Stimulated activated CD8-positive, alpha-beta memory T cell treated with anti-CD3 and anti-CD28 coated beads, Interleukin-15, amount 100 ng/mL, for 48 hours (primary cell): Measurements from ENCODE around the gene ARL4C.

Source experiments
- DNase-seq, 2 donors: peaks; one replicate each; pipeline ENCODE4 v3.0.0-alpha.2; 2020; ENCODE audit warnings: low read depth in 2 of 2

Gene ARL4C

GRCh38 chr2:234500394-234501006 is 3.6 kb upstream of the ARL4C start:
- peak in 1 of 2 donors; percentile 31 for DNase-seq

- DNase-seq = no peak
Measured at GRCh38 chr2:234497594-234498235, 834 bp upstream of the ARL4C start.

DNA sequence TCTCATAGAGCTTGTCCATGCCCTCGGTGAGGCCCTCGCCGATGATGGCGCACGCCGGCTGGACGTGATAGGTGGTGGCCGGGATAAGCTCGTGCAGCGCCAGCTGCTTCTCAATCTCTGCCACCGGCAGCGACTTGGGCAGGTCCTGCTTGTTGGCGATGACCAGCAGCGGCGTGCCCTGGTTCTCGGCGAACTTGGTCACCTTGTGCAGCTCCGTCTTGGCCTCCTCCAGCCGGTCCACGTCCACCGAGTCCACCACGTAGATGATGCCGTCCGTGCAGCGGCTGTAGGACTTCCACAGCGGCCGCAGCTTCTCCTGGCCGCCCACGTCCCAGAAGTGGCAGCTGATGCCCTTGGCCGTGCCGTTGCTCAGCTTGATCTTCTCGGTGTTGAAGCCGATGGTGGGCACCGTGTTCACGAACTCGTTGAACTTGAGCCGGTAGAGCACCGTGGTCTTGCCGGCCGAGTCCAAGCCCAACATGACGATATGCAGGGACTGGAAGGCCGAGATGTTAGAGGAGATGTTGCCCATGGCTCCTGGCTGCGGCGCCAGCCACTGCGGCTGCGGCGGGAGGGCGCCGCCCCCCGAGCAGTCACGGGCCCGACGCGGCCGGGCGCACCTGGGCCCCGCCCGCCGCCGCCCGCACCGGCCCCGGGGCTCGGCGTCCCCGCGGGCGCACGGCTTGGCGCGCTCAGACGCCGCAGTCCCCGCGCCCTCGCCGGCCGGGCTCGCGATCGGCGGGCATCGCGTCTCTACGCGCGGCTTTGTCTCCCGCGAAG is 636 bp downstream of the ARL4C start:
- DNase-seq = no peak

GRCh38 chr2:234495251-234496054 is 1.4 kb downstream of the ARL4C start:
- DNase-seq = no peak

DNA sequence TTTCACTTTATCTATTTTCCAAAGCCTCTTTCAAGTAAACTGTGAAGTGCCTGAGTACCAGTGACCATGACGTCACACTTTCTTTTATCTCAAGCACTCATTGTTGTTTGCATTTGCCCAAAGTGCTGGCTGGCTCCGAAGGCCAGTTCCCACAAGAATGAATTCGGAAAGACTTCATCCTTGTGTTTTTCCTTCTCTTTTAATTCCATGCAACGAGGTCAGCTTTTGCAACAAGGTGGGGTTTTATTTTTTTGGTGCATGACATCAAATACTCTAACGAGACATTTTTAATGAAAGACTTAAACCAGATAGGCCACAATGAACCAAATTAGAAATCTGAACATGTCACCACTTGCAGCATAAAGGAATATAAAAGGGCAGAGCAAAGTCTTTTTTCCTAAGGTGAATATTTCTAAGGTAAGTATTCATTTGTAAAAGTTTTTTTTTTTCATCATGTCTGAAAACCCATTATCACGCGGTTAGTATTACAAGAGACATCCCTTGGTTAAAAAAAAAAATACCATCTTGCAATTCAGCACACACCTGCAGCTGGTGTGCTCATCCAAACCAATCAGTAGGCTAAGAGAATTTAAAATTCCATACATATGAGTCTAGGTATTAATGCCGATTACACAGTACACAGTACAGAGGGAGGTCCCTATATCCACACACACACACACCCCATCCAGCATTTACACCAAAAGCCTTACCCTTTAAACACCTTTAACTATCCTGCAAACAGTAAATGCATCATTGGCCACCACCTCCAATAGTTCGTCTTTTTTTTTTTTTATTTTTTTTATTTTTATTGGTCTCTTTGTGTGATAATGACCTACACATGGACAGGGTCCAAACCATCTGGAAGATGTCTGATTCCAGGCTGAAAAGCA is 2.3 kb downstream of the ARL4C start:
- DNase-seq = no peak

- DNase-seq = no peak
Measured at GRCh38 chr2:234493796-234494195, 3.1 kb downstream of the ARL4C start.

DNA sequence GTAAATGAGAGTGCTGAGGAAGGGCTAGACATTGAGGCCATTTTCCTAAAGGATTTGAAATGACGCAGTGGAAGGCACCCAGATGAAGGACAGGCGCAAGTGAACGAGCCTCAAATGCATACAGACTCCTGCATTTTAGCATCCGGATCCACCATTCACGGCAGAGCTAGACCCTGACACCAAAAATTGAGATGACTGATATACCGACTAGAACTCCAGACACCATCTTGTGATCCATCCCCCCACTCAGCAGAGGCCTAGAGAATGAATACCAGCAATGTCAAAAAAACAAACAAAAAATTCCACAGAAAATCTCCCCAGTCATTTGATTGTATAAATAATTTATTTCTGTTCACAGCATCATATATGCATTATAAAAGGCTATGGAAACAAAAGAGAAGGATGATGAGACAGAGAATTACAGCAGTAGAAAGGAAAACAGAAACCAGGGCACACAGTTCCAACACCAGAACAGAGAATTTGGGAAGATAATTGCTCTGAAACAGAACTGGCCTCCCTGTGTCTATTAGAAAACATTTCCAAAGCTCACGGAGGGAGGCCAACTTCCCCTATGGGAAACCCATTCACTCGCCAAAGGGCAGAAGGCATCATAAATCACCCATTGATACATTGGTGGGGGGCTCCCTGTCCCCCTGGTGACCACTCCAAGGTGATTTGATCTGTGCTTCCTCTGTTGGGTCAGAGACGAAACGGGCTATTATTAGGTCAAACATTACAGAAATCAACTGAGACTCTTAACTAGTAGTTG is 4.0 kb downstream of the ARL4C start:
- no peak for DNase-seq

DNA sequence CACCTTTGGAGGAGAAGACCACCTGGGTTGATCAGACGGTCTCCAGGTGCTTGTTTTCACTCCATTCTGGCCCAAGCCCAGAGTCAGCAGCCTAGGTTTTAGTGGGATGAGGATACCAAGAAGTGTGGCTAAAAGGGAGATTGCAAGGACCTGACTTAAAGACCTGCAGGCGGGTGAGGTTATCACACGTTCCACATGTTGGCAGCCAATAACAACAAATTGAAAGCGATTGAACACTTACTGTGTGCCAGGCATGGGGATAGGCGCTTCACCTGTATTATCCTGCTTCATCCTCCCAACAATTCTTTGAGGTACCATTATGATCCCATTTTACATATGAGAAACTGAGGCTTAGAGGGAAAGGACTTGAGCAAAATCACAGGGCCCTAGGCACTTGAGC is 5.0 kb downstream of the ARL4C start:
- DNase-seq = no peak

DNA sequence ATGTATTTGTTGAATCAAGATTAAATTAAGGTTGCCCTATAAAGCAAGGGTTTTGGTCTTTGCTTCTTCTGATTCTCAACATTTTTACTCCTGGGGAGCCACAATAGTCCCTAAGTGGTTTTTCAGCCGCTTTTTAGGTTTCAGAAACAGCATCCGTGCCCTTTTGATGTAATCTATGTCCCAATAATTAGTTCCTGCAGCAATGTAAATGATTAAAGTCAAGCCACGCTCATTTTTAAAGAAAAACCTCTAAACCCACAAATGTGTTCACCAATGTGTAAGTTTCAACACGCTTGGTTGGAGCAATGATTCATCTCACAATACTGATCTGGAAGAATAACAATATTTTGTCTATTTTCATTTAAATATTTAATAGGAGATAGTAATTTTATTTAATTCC is 5.6 kb downstream of the ARL4C start:
- no peak for DNase-seq

DNA sequence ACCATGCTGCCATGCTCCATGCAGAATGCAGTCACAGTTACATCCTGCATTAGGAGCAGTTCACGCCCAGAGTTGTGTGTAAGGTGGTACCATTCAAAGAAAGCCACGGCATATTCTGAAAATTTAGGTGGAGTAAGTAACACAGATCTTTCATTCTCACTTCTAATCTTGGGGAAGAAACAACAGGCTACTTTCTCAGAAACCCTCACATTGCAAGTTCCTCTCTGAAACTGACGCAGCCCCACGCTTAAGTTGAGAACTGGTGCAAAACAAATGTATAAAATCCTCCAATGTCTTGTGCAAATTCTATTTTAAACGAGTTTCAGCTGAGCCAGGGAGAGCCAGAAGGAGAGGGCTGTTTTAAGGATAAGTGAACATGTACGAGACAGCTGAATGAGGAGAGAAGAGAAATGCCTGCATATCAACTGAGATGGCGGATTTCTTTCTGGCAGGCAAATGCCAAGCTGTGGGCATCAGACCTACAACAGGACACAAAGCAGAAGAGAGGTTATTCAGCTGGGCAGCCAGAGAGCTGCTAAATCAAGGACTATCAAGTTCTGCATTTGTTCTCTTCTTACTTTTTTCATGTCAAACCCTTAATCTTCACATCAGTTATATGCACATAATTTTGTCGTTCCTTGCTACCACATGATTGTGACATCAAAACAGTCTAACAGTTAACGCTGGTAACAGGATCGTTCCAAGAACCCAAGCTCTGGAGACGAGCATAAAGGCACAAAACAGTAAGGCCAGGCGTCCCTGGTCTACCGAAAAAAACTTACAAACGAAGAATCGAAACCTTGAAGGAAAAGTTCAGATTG is 6.4 kb downstream of the ARL4C start:
- no peak for DNase-seq

- DNase-seq = peak; percentile 46 to 56
Measured at GRCh38 chr2:234488913-234489451, 7.9 kb downstream of the ARL4C start.

DNA sequence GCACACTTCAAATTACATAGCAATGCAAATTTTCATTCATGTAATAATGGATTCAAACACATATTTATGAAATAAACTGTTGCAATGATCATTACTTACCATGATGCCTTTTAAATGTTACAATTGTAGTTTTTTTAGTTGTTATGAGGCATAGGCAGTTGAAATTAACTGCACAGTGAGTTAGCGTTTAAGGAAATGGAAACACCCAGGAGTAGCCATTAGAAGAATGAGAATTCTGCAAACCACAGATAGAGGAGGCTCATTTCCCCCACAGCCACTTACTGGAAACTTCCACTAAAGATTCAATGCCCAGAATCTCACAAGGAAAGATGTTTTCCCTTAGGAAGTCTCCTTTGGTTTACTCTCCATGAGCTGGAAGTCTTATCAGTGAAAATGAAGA is 8.4 kb downstream of the ARL4C start:
- no peak for DNase-seq

DNA sequence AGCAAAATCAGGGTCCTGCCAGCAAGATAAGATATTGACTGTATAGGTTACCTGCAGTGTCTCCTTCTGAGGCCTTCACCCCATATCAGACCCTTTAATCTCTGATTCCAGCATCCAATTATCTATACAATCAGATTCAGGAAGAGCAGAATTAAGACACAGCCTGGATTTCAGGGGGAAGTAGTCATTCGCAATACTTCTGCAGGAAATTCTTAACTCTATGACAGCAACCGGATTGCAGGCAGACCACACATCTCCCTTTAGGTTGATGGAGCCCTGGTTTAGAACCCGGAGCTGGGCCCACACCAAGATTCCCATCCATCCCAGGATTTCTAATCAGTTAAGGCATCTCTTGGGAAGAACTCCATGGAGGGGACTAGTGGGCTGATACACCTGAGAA is 9.5 kb downstream of the ARL4C start:
- DNase-seq = no peak

GRCh38 chr2:234483568-234484251 is 13.2 kb downstream of the ARL4C start:
- peak; percentile 78 to 80 for DNase-seq

DNA sequence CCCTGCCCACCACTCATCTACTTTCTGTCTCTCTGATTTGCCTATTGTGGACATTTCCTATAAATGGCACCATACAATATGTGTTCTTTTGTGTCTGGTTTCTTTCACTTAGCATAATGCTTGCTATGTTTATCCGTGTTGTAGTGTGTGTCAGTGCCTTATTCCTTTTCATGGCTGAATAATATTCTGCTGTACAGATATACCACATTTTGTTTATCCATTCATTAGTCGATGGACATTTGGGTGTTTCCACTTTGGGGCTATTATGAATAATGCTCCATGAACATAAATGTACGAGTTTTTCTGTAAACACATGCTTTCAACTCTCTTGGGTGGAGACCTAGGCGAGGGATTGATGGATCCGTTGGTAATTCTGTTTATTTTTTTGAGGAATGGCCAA is 15.6 kb downstream of the ARL4C start:
- no peak for DNase-seq

DNA sequence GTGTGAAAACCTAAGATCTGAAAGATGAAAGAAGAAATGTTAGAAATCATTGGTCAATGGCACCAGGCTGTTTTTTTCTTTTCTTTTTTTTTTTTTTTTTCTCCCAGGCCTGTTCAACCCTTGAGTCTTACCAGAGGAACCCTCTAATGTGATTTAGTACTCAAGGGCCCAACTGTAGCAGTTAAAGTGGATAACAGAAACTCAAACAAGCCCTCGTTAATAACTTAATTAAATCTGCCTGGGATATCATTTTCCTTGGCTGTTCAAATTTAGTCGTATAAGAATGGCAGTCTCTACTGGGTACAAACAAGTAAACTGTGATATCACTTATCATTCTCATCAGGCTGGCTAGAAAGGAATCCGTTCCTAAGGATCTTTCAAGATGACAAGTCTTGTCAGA is 16.5 kb downstream of the ARL4C start:
- no peak for DNase-seq

DNA sequence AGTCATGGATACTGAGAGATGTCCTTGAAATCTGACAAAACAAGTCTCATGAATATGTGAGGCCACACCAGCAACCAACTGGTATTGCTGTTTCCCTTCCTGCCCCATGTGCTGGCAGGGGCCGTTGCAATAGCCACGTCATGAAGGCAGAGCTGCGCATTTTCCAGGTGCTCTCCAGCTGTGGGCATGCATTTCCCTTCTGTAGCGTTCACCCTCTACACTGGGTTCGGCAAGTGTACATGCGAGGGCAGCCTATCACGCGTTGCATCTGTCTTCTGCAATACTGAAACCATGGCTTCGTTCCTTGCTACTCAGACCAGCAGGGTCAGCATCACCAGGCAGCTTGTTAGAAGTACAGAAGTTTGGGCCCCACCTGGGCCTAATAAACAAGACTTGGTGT is 17.4 kb downstream of the ARL4C start:
- no peak for DNase-seq

DNA sequence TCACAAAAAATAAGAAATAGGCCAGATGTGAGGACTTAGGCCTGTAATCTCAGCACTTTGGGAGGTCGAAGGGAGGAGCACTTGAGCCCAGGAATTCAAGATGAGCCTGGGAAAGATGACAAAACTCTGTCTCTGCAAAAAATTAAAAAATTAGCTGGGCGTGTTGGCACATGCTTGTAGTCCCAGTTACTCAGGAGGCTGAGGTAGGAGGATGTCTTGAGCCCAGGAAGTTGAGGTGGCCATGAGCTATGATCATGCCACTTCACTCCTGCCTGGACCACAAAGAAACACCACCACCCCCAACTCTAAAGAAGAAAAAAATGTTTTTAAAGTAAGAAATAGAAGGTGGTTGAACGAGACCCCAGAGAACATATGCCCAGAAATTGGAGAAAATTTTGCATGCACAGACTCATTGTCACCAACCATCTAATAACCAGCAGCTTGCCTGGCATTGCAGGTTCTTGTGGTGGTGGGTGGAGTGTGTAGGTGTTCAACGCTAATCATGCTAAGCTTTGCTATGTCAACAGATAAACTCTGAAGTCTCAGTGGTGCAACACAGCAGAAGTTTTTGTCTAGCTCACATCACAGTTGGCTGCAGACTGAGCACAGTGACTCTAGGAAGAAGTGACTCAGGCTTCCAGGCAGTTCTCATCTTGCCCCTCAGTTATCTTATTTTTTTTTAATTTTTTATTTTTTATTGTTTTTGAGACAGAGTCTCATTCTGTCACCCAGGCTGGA is 18.6 kb downstream of the ARL4C start:
- no peak for DNase-seq
